H1 (cell line): Measurements from ENCODE around the gene TTC8. TPM values are rescaled to one million over a fixed set of nuclear protein-coding genes. Genes with fewer than 3 reads are reported as not detected.

Source experiments
- CTCF ChIA-PET: fragments of 300-600 bp; sonication (Branson Sonifier 250); formaldehyde crosslinking; loops from one replicate; lab custom pipeline; 2021; ENCODE audit not compliant: partially characterized antibody; lab: Charles Lee
- POLR2A ChIA-PET: fragments of 300-600 bp; sonication (Branson Sonifier 250); formaldehyde crosslinking; loops from one replicate; lab custom pipeline; 2021; ENCODE audit warnings: inconsistent platforms; ENCODE audit not compliant: partially characterized antibody; lab: Charles Lee
- DNase-seq, 2 experiments: peaks; one replicate each; pipeline versions ENCODE4 v3.0.0 to v3.0.0-alpha.2; 2010 to 2022; ENCODE audit warnings: low spot score in 2 of 2, low read depth in 1 of 2, mixed read lengths in 1 of 2
- FAIRE-seq: peaks from 2 replicates; lab custom pipeline; 2011; peaks lifted over from hg19 to GRCh38; lab: Jason Lieb, UNC
- H2AFZ ChIP-seq: 2 replicates; pipeline ENCODE4 v1.8.1; 2012; ENCODE audit warnings: low read length, inconsistent platforms
- H2AK5ac ChIP-seq: 2 replicates; pipeline ENCODE4 v1.6.1; 2013; ENCODE audit warnings: low read depth, low read length
- H2BK120ac ChIP-seq: replicated peaks from 2 replicates; pipeline ENCODE3; 2013; ENCODE audit warnings: low read depth, low read length, inconsistent platforms
- H2BK12ac ChIP-seq: 2 replicates; pipeline ENCODE4 v1.6.1; 2013; ENCODE audit warnings: low read depth, low read length
- H2BK15ac ChIP-seq: 2 replicates; pipeline ENCODE4 v1.6.1; 2013; ENCODE audit warnings: low read length
- H2BK20ac ChIP-seq: 2 replicates; pipeline ENCODE4 v1.6.1; 2013; ENCODE audit warnings: low read length
- H2BK5ac ChIP-seq: 2 replicates; pipeline ENCODE4 v1.6.1; 2013; ENCODE audit warnings: low read depth, low read length
- H3K14ac ChIP-seq: 2 replicates; pipeline ENCODE4 v1.6.1; 2013; ENCODE audit warnings: inconsistent platforms; ENCODE audit not compliant: insufficient read length
- H3K18ac ChIP-seq: 2 replicates; pipeline ENCODE4 v1.6.1; 2013; ENCODE audit warnings: low read length; ENCODE audit errors: extremely low read depth
- H3K23ac ChIP-seq: 2 replicates; pipeline ENCODE4 v1.6.1; 2013; ENCODE audit warnings: inconsistent platforms; ENCODE audit not compliant: insufficient read length
- H3K23me2 ChIP-seq: 2 replicates; pipeline ENCODE4 v1.6.1; 2013; ENCODE audit warnings: low read depth, low read length
- H3K27ac ChIP-seq: 2 replicates; pipeline ENCODE4 v1.6.1; 2011; ENCODE audit warnings: low read depth, low read length, inconsistent platforms
- H3K27me3 ChIP-seq, 4 experiments: replicated peaks in 1 of 4; 1 replicate in 1 of 4; 2 replicates in 3 of 4; pipeline versions ENCODE4 v1.6.1 to v1.8.1; 2011 to 2013; ENCODE audit warnings: low read length in 3 of 4, mild to moderate bottlenecking in 3 of 4, inconsistent platforms in 2 of 4, mixed read lengths in 2 of 4, moderate library complexity in 1 of 4; ENCODE audit not compliant: control insufficient read depth in 3 of 4, insufficient read depth in 3 of 4; ENCODE audit errors: extremely low read depth in 1 of 4
- H3K36me3 ChIP-seq, 4 experiments: 2 replicates each; pipeline versions ENCODE4 v1.6.1 to v1.8.1; 2011 to 2013; ENCODE audit warnings: mild to moderate bottlenecking in 4 of 4, low read length in 3 of 4, moderate library complexity in 2 of 4, control low read depth in 1 of 4, inconsistent platforms in 1 of 4; ENCODE audit not compliant: insufficient read depth in 4 of 4, control insufficient read depth in 2 of 4
- H3K4ac ChIP-seq: replicated peaks from 2 replicates; pipeline ENCODE3; 2013; ENCODE audit warnings: low read length, low read depth, mixed read lengths, inconsistent platforms; ENCODE audit not compliant: insufficient read length
- H3K4me1 ChIP-seq, 4 experiments: replicated peaks in 1 of 4; 1 replicate in 1 of 4; 2 replicates in 3 of 4; pipeline versions ENCODE4 v1.6.1 to v1.8.1; 2011 to 2013; ENCODE audit warnings: low read length in 3 of 4, inconsistent platforms in 2 of 4, mixed read lengths in 1 of 4; ENCODE audit not compliant: insufficient read depth in 4 of 4, control insufficient read depth in 3 of 4
- H3K4me2 ChIP-seq, 2 experiments: 2 replicates each; pipeline versions ENCODE4 v1.6.1 to v1.8.1; 2011 to 2013; ENCODE audit warnings: low read depth in 2 of 2, low read length in 2 of 2, control low read depth in 1 of 2, inconsistent platforms in 1 of 2, mild to moderate bottlenecking in 1 of 2; ENCODE audit not compliant: insufficient read depth in 1 of 2
- H3K4me3 ChIP-seq, 4 experiments: fragments of 200-600, 300-600 bp in 1 of 4; sonication (generic), shearing (Covaris generic), sonication (Bioruptor Twin) in 1 of 4; 2 replicates each; pipeline versions ENCODE4 v1.5.1 to v1.8.1; 2011 to 2016; ENCODE audit warnings: low read length in 4 of 4, low read depth in 3 of 4, control low read depth in 2 of 4, inconsistent platforms in 2 of 4, mild to moderate bottlenecking in 2 of 4, mixed read lengths in 1 of 4, moderate library complexity in 1 of 4; ENCODE audit not compliant: insufficient read depth in 2 of 4; ENCODE audit errors: extremely low read depth in 1 of 4
- H3K56ac ChIP-seq: replicated peaks from 2 replicates; pipeline ENCODE3; 2013; ENCODE audit warnings: low read depth, mild to moderate bottlenecking, mixed read lengths, low read length, inconsistent platforms; ENCODE audit not compliant: insufficient read length
- H3K79me1 ChIP-seq: 2 replicates; pipeline ENCODE4 v1.6.1; 2013; ENCODE audit warnings: low read depth, low read length, control low read depth
- H3K79me2 ChIP-seq, 2 experiments: 2 replicates each; pipeline versions ENCODE4 v1.6.1 to v1.8.1; 2012 to 2013; ENCODE audit warnings: low read length in 2 of 2, mild to moderate bottlenecking in 2 of 2, inconsistent platforms in 1 of 2; ENCODE audit not compliant: insufficient read depth in 2 of 2, control insufficient read depth in 1 of 2
- H3K9ac ChIP-seq, 4 experiments: replicated peaks in 1 of 4; 1 replicate in 1 of 4; 2 replicates in 3 of 4; pipeline versions ENCODE4 v1.6.1 to v1.8.1; 2011 to 2013; ENCODE audit warnings: low read depth in 3 of 4, low read length in 3 of 4, control low read depth in 2 of 4, mild to moderate bottlenecking in 2 of 4, moderate library complexity in 2 of 4, inconsistent platforms in 1 of 4; ENCODE audit errors: extremely low read depth in 1 of 4
- H3K9me3 ChIP-seq, 2 experiments: 2 replicates each; pipeline versions ENCODE4 v1.6.1 to v1.8.1; 2012 to 2013; ENCODE audit warnings: mild to moderate bottlenecking in 2 of 2, moderate library complexity in 2 of 2, control low read depth in 1 of 2, inconsistent platforms in 1 of 2, low read depth in 1 of 2, low read length in 1 of 2, mixed read lengths in 1 of 2; ENCODE audit not compliant: insufficient read depth in 2 of 2
- H4K20me1 ChIP-seq, 2 experiments: replicated peaks in 1 of 2; 2 replicates each; pipeline versions ENCODE3 to v1.8.1; 2011 to 2013; ENCODE audit warnings: inconsistent platforms in 2 of 2, low read length in 2 of 2, mild to moderate bottlenecking in 1 of 2; ENCODE audit not compliant: insufficient read depth in 2 of 2, control insufficient read depth in 1 of 2
- H4K5ac ChIP-seq: 2 replicates; pipeline ENCODE4 v1.6.1; 2013; ENCODE audit warnings: low read length, low read depth, mixed read lengths, inconsistent platforms; ENCODE audit not compliant: insufficient read length
- H4K8ac ChIP-seq: 2 replicates; pipeline ENCODE4 v1.8.0; 2013; ENCODE audit warnings: mild to moderate bottlenecking, moderate library complexity, low read length, inconsistent platforms; ENCODE audit not compliant: insufficient read depth; ENCODE audit errors: extremely low read depth
- H4K91ac ChIP-seq: replicated peaks from 2 replicates; pipeline ENCODE3; 2013; ENCODE audit warnings: low read length, mixed read lengths, inconsistent platforms; ENCODE audit not compliant: insufficient read length
- BRCA1 ChIP-seq: IDR thresholded peaks from 2 replicates; pipeline ENCODE4 v1.6.1; 2012; ENCODE audit warnings: low read depth, low read length, improper control_type of control experiment
- CBX8 ChIP-seq: fragments of 300-800, 300-1000 bp; sonication (generic); IDR thresholded peaks from 2 replicates; pipeline ENCODE4 v1.7.1; 2016; ENCODE audit warnings: low read depth, low read length, borderline replicate concordance
- CTCF ChIP-seq, 3 experiments: IDR thresholded peaks; 1 replicate in 2 of 3; 2 replicates in 1 of 3; pipeline versions ENCODE4 v1.5.1 to v1.6.1; 2011; ENCODE audit warnings: low read length in 3 of 3, mild to moderate bottlenecking in 3 of 3, inconsistent platforms in 2 of 3, low read depth in 1 of 3, moderate library complexity in 1 of 3; ENCODE audit not compliant: insufficient read depth in 1 of 3; ENCODE audit errors: control extremely low read depth in 1 of 3
- EP300 ChIP-seq, 2 experiments: IDR thresholded peaks; 1 replicate in 1 of 2; 2 replicates in 1 of 2; pipeline ENCODE4 v1.6.1; 2011 to 2012; ENCODE audit warnings: low read depth in 2 of 2, low read length in 2 of 2, mild to moderate bottlenecking in 2 of 2, borderline replicate concordance in 1 of 2, inconsistent platforms in 1 of 2, moderate library complexity in 1 of 2
- MAFK ChIP-seq: IDR thresholded peaks from 2 replicates; pipeline ENCODE4 v1.6.1; 2012; ENCODE audit warnings: low read depth, mild to moderate bottlenecking, improper control_type of control experiment, low read length
- NANOG ChIP-seq: IDR thresholded peaks from 2 replicates; pipeline ENCODE4 v1.6.1; 2011; ENCODE audit warnings: low read length, low read depth, mild to moderate bottlenecking, inconsistent platforms; ENCODE audit not compliant: insufficient read depth, poor library complexity, severe bottlenecking
- NRF1 ChIP-seq: IDR thresholded peaks from 2 replicates; pipeline ENCODE4 v1.6.1; 2011; ENCODE audit warnings: mild to moderate bottlenecking, low read depth, low read length, improper control_type of control experiment
- POLR2A ChIP-seq, 2 experiments: IDR thresholded peaks; 1 replicate in 1 of 2; 2 replicates in 1 of 2; pipeline ENCODE4 v1.6.1; 2011; ENCODE audit warnings: low read depth in 2 of 2, low read length in 2 of 2, mild to moderate bottlenecking in 2 of 2; ENCODE audit errors: control extremely low read depth in 1 of 2
- RNF2 ChIP-seq: fragments of 200-900, 300-1000 bp; sonication (generic); IDR thresholded peaks from 2 replicates; pipeline ENCODE4 v1.7.1; 2016; ENCODE audit warnings: borderline replicate concordance, low read depth, mild to moderate bottlenecking, antibody characterized with exemption, low read length; ENCODE audit not compliant: poor library complexity, severe bottlenecking; ENCODE audit errors: missing control alignments
- SIX5 ChIP-seq: IDR thresholded peaks from 2 replicates; pipeline ENCODE4 v1.6.1; 2011; ENCODE audit warnings: mild to moderate bottlenecking, low read depth, low read length
- TCF12 ChIP-seq: IDR thresholded peaks from 2 replicates; pipeline ENCODE4 v1.6.1; 2011; ENCODE audit warnings: low read depth, mild to moderate bottlenecking, low read length
- WGBS, 2 experiments: shearing (Covaris generic) in 1 of 2; methylation state at CpG; one replicate each; pipeline versions ENCODE4 v1.1.6 to v1.1.7; 2013 to 2015; ENCODE audit warnings: low lambda C conversion rate in 2 of 2, mixed read lengths in 2 of 2, inconsistent platforms in 1 of 2, low coverage in 1 of 2, missing lambda C conversion rate in 1 of 2; ENCODE audit not compliant: insufficient replicate concordance in 2 of 2, insufficient coverage in 1 of 2, insufficient read length in 1 of 2; ENCODE audit errors: extremely low coverage in 1 of 2, missing lambda C conversion rate in 1 of 2; 5-methylcytosine and 5-hydroxymethylcytosine counted together
- polyA plus RNA-seq, 7 experiments: library from polyadenylated mRNA; depleted of rRNA in 3 of 7; stranded (reverse) in 5 of 7; unstranded in 2 of 7; fragments of >200 nt in 5 of 7; fragments of 200-250 nt in 2 of 7; gene quantifications; 1 replicate in 5 of 7; 2 replicates in 1 of 7; 4 replicates in 1 of 7; pipeline versions ENCODE4 v1.2.1 to v1.2.3, GENCODE V29; 2011 to 2013; ENCODE audit warnings: missing spikeins in 2 of 7, mixed read lengths in 2 of 7
- total RNA-seq: library from RNA; stranded (reverse); fragmentation: NEBNext Ultra II Directional; extraction: Animal tissue kit (Norgen Biotek cat#: 25700); gene quantifications from 2 replicates; pipeline ENCODE4 v1.2.1, GENCODE V29; 2021

Gene TTC8
- total and polyA plus RNA-seq, 2 of the 8 experiments (the other 6 are each of a cell fraction or from before 2014, with no cell fraction given): 13.1 to 13.5 TPM

GRCh38 chr14:88872976-88873375, 48.5 kb downstream of the TTC8 start:
- CTCF ChIA-PET: interaction anchor here (1.4 kb wide), 2 partner anchors 139 to 191 kb away, joined by 3 to 4 read pairs; no protein-coding TSS in a partner anchor
- peaks cover 0 to 2% of the 10 kb centered on the region in 2 experiments for H4K20me1 ChIP-seq
- TF ChIP-seq CTCF (IDR thresholded peaks at IDR 0.05; ENCODE audit: control extremely low read depth in 1 of 3, insufficient read depth in 1 of 3, low read depth in 1 of 3, low read length in 3 of 3) (no peak), POLR2A (IDR thresholded peaks at IDR 0.05; ENCODE audit: control extremely low read depth in 1 of 2, low read depth in 2 of 2, low read length in 2 of 2) (no peak), RNF2 (no peak), SIX5 (no peak), NANOG (no peak), NRF1 (no peak), BRCA1 (no peak), EP300 (IDR thresholded peaks at IDR 0.05; ENCODE audit: borderline replicate concordance in 1 of 2, low read depth in 2 of 2, low read length in 2 of 2) (no peak), MAFK (no peak), CBX8 (no peak), TCF12 (no peak)
- H3K4me1 ChIP-seq: no peaks in the 10 kb centered on the region
- no peak overlapping the region for H2BK20ac ChIP-seq
- H2BK15ac ChIP-seq: no peak overlapping the region
- no peak overlapping the region for H3K9ac ChIP-seq
- no peak overlapping the region for H3K18ac ChIP-seq
- DNase-seq: no peak
- H3K4me2 ChIP-seq: no peak overlapping the region
- H3K27ac ChIP-seq: no peak overlapping the region
- H3K4me3 ChIP-seq: no peak overlapping the region
- no peak overlapping the region for H4K91ac ChIP-seq
- H2AFZ ChIP-seq: no peak overlapping the region
- no peaks in the 10 kb centered on the region for H3K79me2 ChIP-seq
- no peak overlapping the region for H3K14ac ChIP-seq
- no peak overlapping the region for H2BK12ac ChIP-seq
- H4K8ac ChIP-seq: no peak overlapping the region
- no peaks in the 10 kb centered on the region for H3K9me3 ChIP-seq
- no peak overlapping the region for H3K23ac ChIP-seq
- no peak overlapping the region for H3K56ac ChIP-seq
- H2BK5ac ChIP-seq: no peak overlapping the region
- no peak overlapping the region for H2BK120ac ChIP-seq
- H3K36me3 ChIP-seq: peaks cover 0 to 14% (median 0%) of the 10 kb centered on the region in 4 experiments; a peak in 2 of 8 replicates
- no peak overlapping the region for H2AK5ac ChIP-seq
- H4K5ac ChIP-seq: no peak overlapping the region
- no peaks in the 10 kb centered on the region for H3K23me2 ChIP-seq
- POLR2A ChIA-PET: no interaction called here
- H3K27me3 ChIP-seq: no peaks in the 10 kb centered on the region
- H3K4ac ChIP-seq: no peak overlapping the region
- no peaks in the 10 kb centered on the region for H3K79me1 ChIP-seq
- WGBS, 2 experiments: 81% methylated on average over 3 of the region's 3 CpGs; no CpG with 5 or more reads in 1 of the 2 experiments
- no peak for FAIRE-seq
